GM23338 (cell line): ENCODE measurements around the gene RBBP8. TPM values are rescaled to one million over a fixed set of nuclear protein-coding genes. Genes with fewer than 3 reads are reported as not detected.

Experiments
- ATAC-seq: fragments of 200-7000 bp; cut with Tn5 transposase; 3 replicates; pipeline ENCODE4 v1.9.1; 2020
- DNase-seq: peaks from one replicate; pipeline ENCODE4 v3.0.0-alpha.2; 2015; ENCODE audit warnings: low spot score
- H2AFZ ChIP-seq: fragments of 200-600 bp; sonication (generic); 2 replicates; pipeline ENCODE4 v1.8.0; 2016; ENCODE audit warnings: antibody characterized with exemption, mild to moderate bottlenecking, moderate library complexity
- H3F3A ChIP-seq: fragments of 200-600 bp; sonication (generic); replicated peaks from 2 replicates; pipeline ENCODE4 v1.8.0; 2017; ENCODE audit warnings: antibody characterized with exemption, mixed run types, low read depth
- H3K27ac ChIP-seq: fragments of 200-600 bp; sonication (generic); 2 replicates; pipeline ENCODE4 v1.6.1; 2016; ENCODE audit warnings: low read depth
- H3K27me3 ChIP-seq: fragments of 200-600 bp; sonication (generic); 2 replicates; pipeline ENCODE4 v1.8.0; 2016; ENCODE audit warnings: mild to moderate bottlenecking, mixed run types, moderate library complexity; ENCODE audit not compliant: insufficient read depth
- H3K36me3 ChIP-seq: fragments of 200-600 bp; sonication (generic); 2 replicates; pipeline ENCODE4 v1.8.0; 2016; ENCODE audit warnings: mild to moderate bottlenecking; ENCODE audit not compliant: insufficient read depth
- H3K4me1 ChIP-seq: fragments of 200-600 bp; sonication (generic); 2 replicates; pipeline ENCODE4 v1.8.0; 2016; ENCODE audit warnings: mild to moderate bottlenecking, moderate library complexity; ENCODE audit not compliant: insufficient read depth
- H3K4me2 ChIP-seq: fragments of 200-600 bp; sonication (generic); 2 replicates; pipeline ENCODE4 v1.7.1; 2017; ENCODE audit warnings: mixed run types
- H3K4me3 ChIP-seq: fragments of 200-600 bp; sonication (generic); 2 replicates; pipeline ENCODE4 v1.6.1; 2016; ENCODE audit warnings: mixed run types
- H3K79me2 ChIP-seq: fragments of 200-600 bp; sonication (generic); replicated peaks from 2 replicates; pipeline ENCODE4 v1.8.0; 2017; ENCODE audit warnings: mild to moderate bottlenecking; ENCODE audit not compliant: insufficient read depth
- H3K9me2 ChIP-seq: fragments of 200-600 bp; sonication (generic); 2 replicates; pipeline ENCODE4 v1.8.0; 2017; ENCODE audit not compliant: insufficient read depth
- H4K20me1 ChIP-seq: fragments of 200-600 bp; sonication (generic); replicated peaks from 2 replicates; pipeline ENCODE4 v1.8.0; 2017; ENCODE audit warnings: mild to moderate bottlenecking; ENCODE audit not compliant: insufficient read depth
- H3K27ac Mint-ChIP-seq: 2 replicates; pipeline ENCODE4 v1.8.0; 2020; ENCODE audit warnings: inconsistent platforms, mild to moderate bottlenecking, moderate library complexity, mixed read lengths
- H3K27me3 Mint-ChIP-seq: 3 replicates; pipeline ENCODE4 v1.8.0; 2022; ENCODE audit warnings: low read depth, mild to moderate bottlenecking, moderate library complexity, mixed read lengths, inconsistent platforms; ENCODE audit not compliant: insufficient read depth, poor library complexity
- H3K36me3 Mint-ChIP-seq: 3 replicates; pipeline ENCODE4 v1.8.0; 2021; ENCODE audit warnings: low read depth, mild to moderate bottlenecking, inconsistent platforms, moderate library complexity, mixed read lengths
- H3K4me1 Mint-ChIP-seq: 3 replicates; pipeline ENCODE4 v1.8.0; 2020; ENCODE audit warnings: mild to moderate bottlenecking, inconsistent platforms, mixed read lengths
- H3K4me3 Mint-ChIP-seq: 3 replicates; pipeline ENCODE4 v1.8.0; 2021; ENCODE audit warnings: moderate library complexity, mild to moderate bottlenecking, inconsistent platforms, mixed read lengths
- H3K9me3 Mint-ChIP-seq: 3 replicates; pipeline ENCODE4 v1.8.0; 2020; ENCODE audit warnings: moderate library complexity, mild to moderate bottlenecking, inconsistent platforms, mixed read lengths
- CREB1 ChIP-seq: fragments of 250-450 bp; sonication (Bioruptor Pico); IDR thresholded peaks from 2 replicates; pipeline ENCODE4 v1.5.0; 2020; ENCODE audit warnings: low read depth, mild to moderate bottlenecking, moderate library complexity
- NANOG ChIP-seq: IDR thresholded peaks from 2 replicates; pipeline ENCODE4 v1.6.1; 2016; ENCODE audit warnings: antibody characterized with exemption, borderline replicate concordance
- POLR2AphosphoS5 ChIP-seq: IDR thresholded peaks from 2 replicates; pipeline ENCODE4 v1.6.1; 2016; ENCODE audit warnings: antibody characterized with exemption, low read depth
- STAT1 ChIP-seq: IDR thresholded peaks from one replicate; pipeline ENCODE4 v1.6.1; 2016; ENCODE audit warnings: antibody characterized with exemption; ENCODE audit not compliant: unreplicated experiment
- ZNF114 ChIP-seq: fragments of 250-450 bp; sonication (Bioruptor Pico); IDR thresholded peaks from 2 replicates; pipeline ENCODE4 v1.5.0; 2020; ENCODE audit warnings: mild to moderate bottlenecking, moderate library complexity
- ZNF331 ChIP-seq: fragments of 250-450 bp; sonication (Bioruptor Pico); IDR thresholded peaks from 2 replicates; pipeline ENCODE4 v1.5.0; 2020; ENCODE audit warnings: low read depth, mild to moderate bottlenecking, moderate library complexity
- long read RNA-seq: library from polyadenylated mRNA; unstranded; transcript quantifications from one replicate; pipeline ENCODE4 v2.0.0, GENCODE V29; 2020; ENCODE audit not compliant: unreplicated experiment
- polyA plus RNA-seq: library from polyadenylated mRNA; unstranded; fragments of >200 nt; fragmentation: Nextera tagmentation; extraction: Ambion mirVana; gene quantifications from 2 replicates; pipeline ENCODE4 v1.2.1, GENCODE V29; 2016
- total RNA-seq: library from RNA; depleted of rRNA; stranded (reverse); fragments of >200 nt; shearing (Covaris generic); gene quantifications from 2 replicates; pipeline ENCODE4 v1.2.3, GENCODE V29; 2014; rRNA removed
- TF ChIP-seq, protein P1 (sequence below), 2 experiments: fragments of 200-600 bp in 1 of 2; sonication (generic) in 1 of 2; conservative IDR thresholded peaks; 2 replicates each; pipeline versions ENCODE4 v1.5.1 to v1.6.1; 2016 to 2017; ENCODE audit warnings: antibody characterized with exemption in 2 of 2, low read depth in 2 of 2, mild to moderate bottlenecking in 2 of 2, moderate library complexity in 1 of 2
- TF ChIP-seq, protein P2 (sequence below): fragments of 250-450 bp; sonication (Bioruptor Pico); IDR thresholded peaks from 2 replicates; pipeline ENCODE4 v1.5.0; 2020; ENCODE audit warnings: mild to moderate bottlenecking, moderate library complexity

Gene RBBP8
- total RNA-seq (49.2 and 53.3 TPM in 2 replicates), polyA plus RNA-seq (48.9 and 55.6 TPM in 2 replicates)
- long read RNA-seq, partial matches to known transcripts = 17 of 17 reads
- long read RNA-seq, other reads (novel, unspliced or antisense) = 0 of 17 reads

DNA sequence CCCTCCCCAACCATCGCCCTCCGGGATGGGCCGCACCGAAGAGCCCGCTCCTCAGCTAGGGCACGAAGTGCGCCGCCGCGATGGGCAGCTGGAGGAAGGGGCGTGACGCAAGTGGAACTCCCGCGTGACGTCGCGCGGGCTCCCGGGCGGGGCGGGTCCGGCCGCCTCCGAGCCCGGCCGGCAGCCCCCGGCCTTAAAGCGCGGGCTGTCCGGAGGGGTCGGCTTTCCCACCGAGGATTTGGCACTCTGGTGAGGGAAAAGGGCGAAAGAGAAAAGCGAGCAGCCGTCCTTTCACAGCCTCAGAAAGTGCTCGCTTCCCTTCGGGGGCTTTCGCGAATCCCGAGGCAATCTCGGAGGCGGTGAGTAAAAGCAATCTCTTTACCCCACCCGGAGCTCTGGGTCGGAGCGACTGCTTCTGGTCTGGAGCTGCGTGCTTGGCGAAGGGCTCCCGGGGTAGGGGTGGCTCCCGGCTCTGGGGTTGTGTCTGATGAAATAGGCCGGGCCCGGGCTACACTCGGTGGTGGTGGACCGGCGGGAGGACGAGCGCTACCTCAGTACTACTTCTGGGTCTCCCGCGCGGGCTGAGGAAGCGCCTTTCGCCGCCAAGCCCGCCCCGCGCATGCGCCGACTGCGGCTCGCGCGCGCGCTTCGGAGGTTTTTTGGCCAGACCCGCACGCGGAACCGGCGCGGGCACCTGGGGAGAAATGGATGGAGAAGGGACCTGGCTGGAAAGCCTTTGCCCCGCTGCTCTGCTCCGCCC lies at the start of gene RBBP8:
Gene RBBP8, plus strand, starts transcription at position 123 of the 760 bp plus-strand sequence. CDS start 3,524 bp downstream, outside the sequence.
- DNase-seq (peak; percentile 94), ATAC-seq (peak; percentile 94)
- Histone ChIP-seq H3K36me3 (peaks cover 6% of the 10 kb centered on the region; the same call in 1 of the 2 replicates), H3K27ac (peak within 1 kb of the TSS; percentile 98), H3K9me2 (no peaks in the 10 kb centered on the region), H4K20me1 (no peaks in the 10 kb centered on the region), H3K79me2 (peaks cover 37% of the 10 kb centered on the region), H3F3A (peaks cover 3% of the 10 kb centered on the region; the same call in 1 of the 2 replicates), H3K27me3 (no peaks in the 10 kb centered on the region; the same call in 1 of the 2 replicates), H3K4me3 (peak within 1 kb of the TSS; percentile 87), H3K4me2 (peak within 1 kb of the TSS; percentile 82), H2AFZ (peak within 1 kb of the TSS; percentile 96), H3K4me1 (peaks cover 20% of the 10 kb centered on the region)
- peak within 1 kb of the TSS; percentile 86 for H3K4me3 Mint-ChIP-seq
- TF ChIP-seq POLR2AphosphoS5 (peak; percentile 53; the same call in 1 of the 2 replicates), ZNF331 (CRISPR knock-in tag) (no peak), CREB1 (peak; percentile 91)
- H3K4me1 Mint-ChIP-seq = peaks cover 31% of the 10 kb centered on the region
- peak within 1 kb of the TSS; percentile 97 for H3K27ac Mint-ChIP-seq
- H3K27me3 Mint-ChIP-seq = peaks cover 6% of the 10 kb centered on the region
- H3K9me3 Mint-ChIP-seq = no peaks in the 10 kb centered on the region
- peaks cover 24% of the 10 kb centered on the region for H3K36me3 Mint-ChIP-seq

- H3K79me2 ChIP-seq = no peaks in the 10 kb centered on the region
- H3K9me3 Mint-ChIP-seq = peaks cover 28% of the 10 kb centered on the region
- no peak overlapping the region for H3K27ac Mint-ChIP-seq
- peaks cover 5% of the 10 kb centered on the region; the same call in 1 of the 2 replicates for H3K4me1 ChIP-seq
- peaks cover 16% of the 10 kb centered on the region for H3K4me1 Mint-ChIP-seq
- no peaks in the 10 kb centered on the region for H3K27me3 ChIP-seq
- no peak for ATAC-seq
- H3K9me2 ChIP-seq = no peaks in the 10 kb centered on the region
- H3K4me3 ChIP-seq = no peak overlapping the region
- DNase-seq = no peak
- peaks cover 3% of the 10 kb centered on the region for H3K27me3 Mint-ChIP-seq
- no peak overlapping the region for H3K4me2 ChIP-seq
- H3K4me3 Mint-ChIP-seq = no peak overlapping the region
- no peak overlapping the region for H3K27ac ChIP-seq
- H3K36me3 ChIP-seq = peaks cover 5% of the 10 kb centered on the region; the same call in 1 of the 2 replicates
- no peaks in the 10 kb centered on the region for H4K20me1 ChIP-seq
- H3K36me3 Mint-ChIP-seq = peaks cover 22% of the 10 kb centered on the region
- H3F3A ChIP-seq = no peaks in the 10 kb centered on the region
- no peak overlapping the region for H2AFZ ChIP-seq
- TF ChIP-seq STAT1 (no peak), CREB1 (no peak), POLR2AphosphoS5 (no peak), ZNF114 (CRISPR knock-in tag) (no peak), NANOG (no peak)
- TF ChIP-seq, protein P1, sequence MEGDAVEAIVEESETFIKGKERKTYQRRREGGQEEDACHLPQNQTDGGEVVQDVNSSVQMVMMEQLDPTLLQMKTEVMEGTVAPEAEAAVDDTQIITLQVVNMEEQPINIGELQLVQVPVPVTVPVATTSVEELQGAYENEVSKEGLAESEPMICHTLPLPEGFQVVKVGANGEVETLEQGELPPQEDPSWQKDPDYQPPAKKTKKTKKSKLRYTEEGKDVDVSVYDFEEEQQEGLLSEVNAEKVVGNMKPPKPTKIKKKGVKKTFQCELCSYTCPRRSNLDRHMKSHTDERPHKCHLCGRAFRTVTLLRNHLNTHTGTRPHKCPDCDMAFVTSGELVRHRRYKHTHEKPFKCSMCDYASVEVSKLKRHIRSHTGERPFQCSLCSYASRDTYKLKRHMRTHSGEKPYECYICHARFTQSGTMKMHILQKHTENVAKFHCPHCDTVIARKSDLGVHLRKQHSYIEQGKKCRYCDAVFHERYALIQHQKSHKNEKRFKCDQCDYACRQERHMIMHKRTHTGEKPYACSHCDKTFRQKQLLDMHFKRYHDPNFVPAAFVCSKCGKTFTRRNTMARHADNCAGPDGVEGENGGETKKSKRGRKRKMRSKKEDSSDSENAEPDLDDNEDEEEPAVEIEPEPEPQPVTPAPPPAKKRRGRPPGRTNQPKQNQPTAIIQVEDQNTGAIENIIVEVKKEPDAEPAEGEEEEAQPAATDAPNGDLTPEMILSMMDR (conservative IDR thresholded peaks at IDR 0.05; ENCODE audit: low read depth in 2 of 2) = no peak
- TF ChIP-seq, protein P2, sequence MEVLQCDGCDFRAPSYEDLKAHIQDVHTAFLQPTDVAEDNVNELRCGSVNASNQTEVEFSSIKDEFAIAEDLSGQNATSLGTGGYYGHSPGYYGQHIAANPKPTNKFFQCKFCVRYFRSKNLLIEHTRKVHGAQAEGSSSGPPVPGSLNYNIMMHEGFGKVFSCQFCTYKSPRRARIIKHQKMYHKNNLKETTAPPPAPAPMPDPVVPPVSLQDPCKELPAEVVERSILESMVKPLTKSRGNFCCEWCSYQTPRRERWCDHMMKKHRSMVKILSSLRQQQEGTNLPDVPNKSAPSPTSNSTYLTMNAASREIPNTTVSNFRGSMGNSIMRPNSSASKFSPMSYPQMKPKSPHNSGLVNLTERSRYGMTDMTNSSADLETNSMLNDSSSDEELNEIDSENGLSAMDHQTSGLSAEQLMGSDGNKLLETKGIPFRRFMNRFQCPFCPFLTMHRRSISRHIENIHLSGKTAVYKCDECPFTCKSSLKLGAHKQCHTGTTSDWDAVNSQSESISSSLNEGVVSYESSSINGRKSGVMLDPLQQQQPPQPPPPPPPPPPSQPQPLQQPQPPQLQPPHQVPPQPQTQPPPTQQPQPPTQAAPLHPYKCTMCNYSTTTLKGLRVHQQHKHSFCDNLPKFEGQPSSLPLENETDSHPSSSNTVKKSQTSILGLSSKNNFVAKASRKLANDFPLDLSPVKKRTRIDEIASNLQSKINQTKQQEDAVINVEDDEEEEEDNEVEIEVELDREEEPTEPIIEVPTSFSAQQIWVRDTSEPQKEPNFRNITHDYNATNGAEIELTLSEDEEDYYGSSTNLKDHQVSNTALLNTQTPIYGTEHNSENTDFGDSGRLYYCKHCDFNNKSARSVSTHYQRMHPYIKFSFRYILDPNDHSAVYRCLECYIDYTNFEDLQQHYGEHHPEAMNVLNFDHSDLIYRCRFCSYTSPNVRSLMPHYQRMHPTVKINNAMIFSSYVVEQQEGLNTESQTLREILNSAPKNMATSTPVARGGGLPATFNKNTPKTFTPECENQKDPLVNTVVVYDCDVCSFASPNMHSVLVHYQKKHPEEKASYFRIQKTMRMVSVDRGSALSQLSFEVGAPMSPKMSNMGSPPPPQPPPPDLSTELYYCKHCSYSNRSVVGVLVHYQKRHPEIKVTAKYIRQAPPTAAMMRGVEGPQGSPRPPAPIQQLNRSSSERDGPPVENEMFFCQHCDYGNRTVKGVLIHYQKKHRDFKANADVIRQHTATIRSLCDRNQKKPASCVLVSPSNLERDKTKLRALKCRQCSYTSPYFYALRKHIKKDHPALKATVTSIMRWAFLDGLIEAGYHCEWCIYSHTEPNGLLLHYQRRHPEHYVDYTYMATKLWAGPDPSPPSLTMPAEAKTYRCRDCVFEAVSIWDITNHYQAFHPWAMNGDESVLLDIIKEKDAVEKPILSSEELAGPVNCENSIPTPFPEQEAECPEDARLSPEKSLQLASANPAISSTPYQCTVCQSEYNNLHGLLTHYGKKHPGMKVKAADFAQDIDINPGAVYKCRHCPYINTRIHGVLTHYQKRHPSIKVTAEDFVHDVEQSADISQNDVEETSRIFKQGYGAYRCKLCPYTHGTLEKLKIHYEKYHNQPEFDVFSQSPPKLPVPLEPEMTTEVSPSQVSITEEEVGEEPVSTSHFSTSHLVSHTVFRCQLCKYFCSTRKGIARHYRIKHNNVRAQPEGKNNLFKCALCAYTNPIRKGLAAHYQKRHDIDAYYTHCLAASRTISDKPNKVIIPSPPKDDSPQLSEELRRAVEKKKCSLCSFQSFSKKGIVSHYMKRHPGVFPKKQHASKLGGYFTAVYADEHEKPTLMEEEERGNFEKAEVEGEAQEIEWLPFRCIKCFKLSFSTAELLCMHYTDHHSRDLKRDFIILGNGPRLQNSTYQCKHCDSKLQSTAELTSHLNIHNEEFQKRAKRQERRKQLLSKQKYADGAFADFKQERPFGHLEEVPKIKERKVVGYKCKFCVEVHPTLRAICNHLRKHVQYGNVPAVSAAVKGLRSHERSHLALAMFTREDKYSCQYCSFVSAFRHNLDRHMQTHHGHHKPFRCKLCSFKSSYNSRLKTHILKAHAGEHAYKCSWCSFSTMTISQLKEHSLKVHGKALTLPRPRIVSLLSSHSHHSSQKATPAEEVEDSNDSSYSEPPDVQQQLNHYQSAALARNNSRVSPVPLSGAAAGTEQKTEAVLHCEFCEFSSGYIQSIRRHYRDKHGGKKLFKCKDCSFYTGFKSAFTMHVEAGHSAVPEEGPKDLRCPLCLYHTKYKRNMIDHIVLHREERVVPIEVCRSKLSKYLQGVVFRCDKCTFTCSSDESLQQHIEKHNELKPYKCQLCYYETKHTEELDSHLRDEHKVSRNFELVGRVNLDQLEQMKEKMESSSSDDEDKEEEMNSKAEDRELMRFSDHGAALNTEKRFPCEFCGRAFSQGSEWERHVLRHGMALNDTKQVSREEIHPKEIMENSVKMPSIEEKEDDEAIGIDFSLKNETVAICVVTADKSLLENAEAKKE (CRISPR knock-in tag) = no peak
Observed at GRCh38 chr18:22883827-22884226, 49.3 kb upstream of the RBBP8 start.
